HG03575 (cell line): ENCODE measurements around the gene ACTRT2.

Source experiments
- ATAC-seq: cut with Tn5 transposase; IDR thresholded peaks from one replicate; pipeline ENCODE4 v1.9.1; 2021; ENCODE audit not compliant: unreplicated experiment, insufficient number of reproducible peaks, low FRiP score; ENCODE audit errors: extremely low read depth

The ACTRT2 gene

GRCh38 chr1:3000671-3001470, 20.4 kb upstream of the ACTRT2 start:
- no peak for ATAC-seq

- no peak for ATAC-seq
Measured at GRCh38 chr1:3001471-3002348, 19.6 kb upstream of the ACTRT2 start.

GRCh38 chr1:3002349-3003038, 18.8 kb upstream of the ACTRT2 start:
- no peak for ATAC-seq

- ATAC-seq: no peak
Measured at GRCh38 chr1:3003039-3003940, 18.0 kb upstream of the ACTRT2 start.

- ATAC-seq: no peak
Measured at GRCh38 chr1:3003941-3004270, 17.4 kb upstream of the ACTRT2 start.

- ATAC-seq: no peak
Measured at GRCh38 chr1:3004285-3005205, 16.7 kb upstream of the ACTRT2 start.

- no peak for ATAC-seq
Measured at GRCh38 chr1:3005771-3006170, 15.5 kb upstream of the ACTRT2 start.

GRCh38 chr1:3007298-3008147, 13.7 kb upstream of the ACTRT2 start:
- no peak for ATAC-seq

- ATAC-seq: no peak
Measured at GRCh38 chr1:3009021-3009420, 12.2 kb upstream of the ACTRT2 start.

GRCh38 chr1:3009556-3009955, 11.7 kb upstream of the ACTRT2 start:
- ATAC-seq: no peak

GRCh38 chr1:3011127-3011526, 10.1 kb upstream of the ACTRT2 start:
- no peak for ATAC-seq

- ATAC-seq: no peak
Measured at GRCh38 chr1:3011631-3012455, 9.4 kb upstream of the ACTRT2 start.

GRCh38 chr1:3012456-3013291, 8.6 kb upstream of the ACTRT2 start:
- no peak for ATAC-seq

GRCh38 chr1:3013371-3014049, 7.8 kb upstream of the ACTRT2 start:
- ATAC-seq: no peak

- ATAC-seq: no peak
Measured at GRCh38 chr1:3014050-3014440, 7.2 kb upstream of the ACTRT2 start.
